Uterus (tissue), 4 donors: ENCODE measurements around the gene DHRS12. TPM values are rescaled to one million over a fixed set of nuclear protein-coding genes. Genes with fewer than 3 reads are reported as not detected.

Source experiments
- DNase-seq, 2 donors: peaks; one replicate each; pipeline ENCODE4 v3.0.0-alpha.2; 2019 to 2020
- H3K27ac ChIP-seq, 2 donors: fragments of 200-600 bp; sonication (generic); 1 replicate in 1 of 2; 2 replicates in 1 of 2; pipeline ENCODE4 v1.5.1; 2016 to 2018
- H3K27me3 ChIP-seq, 2 donors: fragments of 200-600 bp; sonication (generic); one replicate each; pipeline ENCODE4 v1.5.1; 2018 to 2019; ENCODE audit warnings: control low read depth in 1 of 2
- H3K36me3 ChIP-seq, 2 donors: fragments of 200-600 bp; sonication (generic); one replicate each; pipeline ENCODE4 v1.5.1; 2019; ENCODE audit warnings: control low read depth in 1 of 2
- H3K4me1 ChIP-seq, 2 donors: fragments of 200-600 bp; sonication (generic); one replicate each; pipeline ENCODE4 v1.5.1; 2018 to 2019; ENCODE audit warnings: control low read depth in 1 of 2
- H3K4me3 ChIP-seq, 2 donors: fragments of 200-600 bp; sonication (generic); 1 replicate in 1 of 2; 2 replicates in 1 of 2; pipeline ENCODE4 v1.5.1; 2018 to 2019; ENCODE audit warnings: mild to moderate bottlenecking in 1 of 2
- H3K9me3 ChIP-seq, 2 donors: fragments of 200-600 bp; sonication (generic); one replicate each; pipeline ENCODE4 v1.5.1; 2019; ENCODE audit warnings: control low read depth in 1 of 2
- POLR2A ChIP-seq, 2 donors: fragments of 450-650 bp; IDR thresholded peaks; one replicate each; pipeline ENCODE4 v1.6.1; 2016; ENCODE audit warnings: antibody characterized with exemption in 2 of 2, mild to moderate bottlenecking in 1 of 2, moderate library complexity in 1 of 2
- intact Hi-C: fragments of 100-400 bp; cut with DNase I; formaldehyde crosslinking; loops from one replicate; pipeline ENCODE4 v1.15.1; 2023; ENCODE audit warnings: low total_unique reads
- total RNA-seq, 4 donors: library from RNA; depleted of rRNA in 3 of 4; stranded (reverse); fragments of >200 nt in 3 of 4; gene quantifications; one replicate each; pipeline versions ENCODE4 v1.1.0 to v1.2.4, GENCODE V29; 2014 to 2023
- TF ChIP-seq, protein P1 (sequence below), 4 experiments: fragments of 200-600 bp in 2 of 4; fragments of 450-650 bp in 2 of 4; sonication (generic) in 2 of 4; IDR thresholded peaks; one replicate each; pipeline ENCODE4 v1.5.1; 2016 to 2019; ENCODE audit warnings: antibody characterized with exemption in 4 of 4, mild to moderate bottlenecking in 2 of 4, moderate library complexity in 1 of 4
- donor health status: DM: yes; HTN: yes; CAD: no.

DHRS12 gene
- total RNA-seq, 4 donors from 2014 or later: 5.4 to 18.8 (median 8.5) TPM

- Histone ChIP-seq H3K36me3 (no peaks in the 10 kb centered on the region), H3K27me3 (no peaks in the 10 kb centered on the region), H3K27ac (no peak overlapping the region), H3K9me3 (no peaks in the 10 kb centered on the region), H3K4me3 (no peak overlapping the region), H3K4me1 (peaks cover 0 to 3% of the 10 kb centered on the region in 2 donors)
- intact Hi-C loops: no loop called here
- no peak for DNase-seq
- no peak for TF ChIP-seq POLR2A (IDR thresholded peaks at IDR 0.05)
- TF ChIP-seq, protein P1, sequence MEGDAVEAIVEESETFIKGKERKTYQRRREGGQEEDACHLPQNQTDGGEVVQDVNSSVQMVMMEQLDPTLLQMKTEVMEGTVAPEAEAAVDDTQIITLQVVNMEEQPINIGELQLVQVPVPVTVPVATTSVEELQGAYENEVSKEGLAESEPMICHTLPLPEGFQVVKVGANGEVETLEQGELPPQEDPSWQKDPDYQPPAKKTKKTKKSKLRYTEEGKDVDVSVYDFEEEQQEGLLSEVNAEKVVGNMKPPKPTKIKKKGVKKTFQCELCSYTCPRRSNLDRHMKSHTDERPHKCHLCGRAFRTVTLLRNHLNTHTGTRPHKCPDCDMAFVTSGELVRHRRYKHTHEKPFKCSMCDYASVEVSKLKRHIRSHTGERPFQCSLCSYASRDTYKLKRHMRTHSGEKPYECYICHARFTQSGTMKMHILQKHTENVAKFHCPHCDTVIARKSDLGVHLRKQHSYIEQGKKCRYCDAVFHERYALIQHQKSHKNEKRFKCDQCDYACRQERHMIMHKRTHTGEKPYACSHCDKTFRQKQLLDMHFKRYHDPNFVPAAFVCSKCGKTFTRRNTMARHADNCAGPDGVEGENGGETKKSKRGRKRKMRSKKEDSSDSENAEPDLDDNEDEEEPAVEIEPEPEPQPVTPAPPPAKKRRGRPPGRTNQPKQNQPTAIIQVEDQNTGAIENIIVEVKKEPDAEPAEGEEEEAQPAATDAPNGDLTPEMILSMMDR (IDR thresholded peaks at IDR 0.05): no peak
Observed at GRCh38 chr13:51723529-51723928, 80.4 kb downstream of the DHRS12 start.

DNA sequence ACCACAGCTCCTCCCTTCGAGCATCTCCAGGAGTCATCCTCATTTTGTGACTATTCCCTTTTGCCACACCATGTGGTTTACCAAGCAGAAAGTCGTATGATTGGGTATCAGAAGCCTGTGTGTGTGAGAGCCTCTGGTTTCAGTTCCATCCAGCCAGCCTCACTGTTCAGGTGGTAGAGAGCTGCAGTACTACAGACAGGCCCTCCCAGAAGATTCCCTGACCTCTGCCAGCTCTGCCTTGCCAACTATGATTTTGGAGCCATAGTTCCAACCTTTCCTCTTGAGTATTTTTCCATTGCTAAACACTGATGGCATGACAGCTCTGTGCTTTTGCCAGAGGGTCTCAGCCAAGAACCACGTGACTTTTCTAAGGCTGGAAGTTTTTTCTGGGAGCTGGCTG is 82.5 kb downstream of the DHRS12 start:
- peak; percentile 32 to 47 for DNase-seq
- Histone ChIP-seq H3K27me3 (no peaks in the 10 kb centered on the region), H3K27ac (peak overlapping the region; percentile 31 to 57), H3K9me3 (no peaks in the 10 kb centered on the region), H3K36me3 (no peaks in the 10 kb centered on the region), H3K4me3 (no peak overlapping the region), H3K4me1 (peaks cover 0 to 3% of the 10 kb centered on the region in 2 donors)
- TF ChIP-seq, protein P1 (IDR thresholded peaks at IDR 0.05): no peak
- TF ChIP-seq POLR2A (IDR thresholded peaks at IDR 0.05): no peak
- intact Hi-C loops: no loop called here

GRCh38 chr13:51719394-51719793 is 84.6 kb downstream of the DHRS12 start:
- no peaks in the 10 kb centered on the region for H3K27me3 ChIP-seq
- H3K9me3 ChIP-seq: no peaks in the 10 kb centered on the region
- H3K36me3 ChIP-seq: no peaks in the 10 kb centered on the region
- intact Hi-C loops: no loop called here
- peaks cover 0 to 3% of the 10 kb centered on the region in 2 donors for H3K4me1 ChIP-seq
- H3K4me3 ChIP-seq: no peak overlapping the region
- DNase-seq: no peak
- H3K27ac ChIP-seq: no peak overlapping the region
- TF ChIP-seq POLR2A (IDR thresholded peaks at IDR 0.05): no peak

Other genes starting within 250 kb of the DHRS12 start
- 10 to 100 TPM in 1 of 4 donors, 1 to 10 TPM in 3; 7.9 to 21.0 (median 9.1) TPM for gene WDFY2, start 219.7 kb downstream of the DHRS12 start, total RNA-seq
- under 1 TPM in 2 of 4 donors, not detected in 2; 0.14 to 0.52 TPM for gene TMEM272, start 41.0 kb upstream of the DHRS12 start, total RNA-seq
- not detected for gene CCDC70, start 57.8 kb upstream of the DHRS12 start, total RNA-seq
- 10 to 100 TPM in 1 of 4 donors, 1 to 10 TPM in 3; 9.2 to 16.2 (median 9.9) TPM for gene ATP7B, start 207.3 kb upstream of the DHRS12 start, total RNA-seq
- gene ALG11, start 208.2 kb upstream of the DHRS12 start, total RNA-seq: 10 to 100 TPM in 3 of 4 donors, 1 to 10 TPM in 1; 5.0 to 68.9 (median 28.8) TPM
- gene UTP14C, start 220.5 kb upstream of the DHRS12 start, total RNA-seq: 10 to 100 TPM in 3 of 4 donors, 1 to 10 TPM in 1; 9.4 to 40.3 (median 16.3) TPM